ENCODE results near the gene MKLN1.
"Not testable (repeated sequence)": the region's sequence is repeated elsewhere in the genome, so short reads cannot be mapped to it uniquely, and the experiment has no call there.

MKLN1 gene

GRCh38 chr7:131424219-131424822, 96.6 kb downstream of the MKLN1 start:
- no peak for TF ChIP-seq POLR2AphosphoS5 (IDR thresholded peaks at IDR 0.05; ENCODE audit: low read depth, low read length)
- no peak for TF ChIP-seq POLR2A (IDR thresholded peaks at IDR 0.05; ENCODE audit: low read depth, low read length)
- peak; percentile 67 for FAIRE-seq
- DNase-seq (ENCODE audit: insufficient read length): no peak

- FAIRE-seq (no peak), DNase-seq (ENCODE audit: insufficient read length) (no peak)
Observed at GRCh38 chr7:131425992-131426391, 98.3 kb downstream of the MKLN1 start.

GRCh38 chr7:131430826-131431225, 103.2 kb downstream of the MKLN1 start:
- not testable (repeated sequence) for FAIRE-seq

More at GRCh38 chr7:131425992-131426391, 98.3 kb downstream of the MKLN1 start:
- TF ChIP-seq POLR2AphosphoS5 (IDR thresholded peaks at IDR 0.05; ENCODE audit: low read depth, low read length): no peak
- TF ChIP-seq TAF1 (IDR thresholded peaks at IDR 0.05; ENCODE audit: borderline replicate concordance, low read depth, low read length): no peak
- TF ChIP-seq POLR2A (IDR thresholded peaks at IDR 0.05; ENCODE audit: low read depth, low read length): no peak

GRCh38 chr7:131431289-131431688, 103.6 kb downstream of the MKLN1 start:
- FAIRE-seq: no peak
- TF ChIP-seq TAF1 (IDR thresholded peaks at IDR 0.05; ENCODE audit: borderline replicate concordance, low read depth, low read length) (no peak), POLR2A (IDR thresholded peaks at IDR 0.05; ENCODE audit: low read depth, low read length) (no peak), POLR2AphosphoS5 (IDR thresholded peaks at IDR 0.05; ENCODE audit: low read depth, low read length) (no peak)
- no peak for DNase-seq (ENCODE audit: insufficient read length)

More at GRCh38 chr7:131430826-131431225, 103.2 kb downstream of the MKLN1 start:
- DNase-seq (ENCODE audit: insufficient read length): not testable (repeated sequence)

- no peak for TF ChIP-seq POLR2AphosphoS5 (IDR thresholded peaks at IDR 0.05; ENCODE audit: low read depth, low read length)
- TF ChIP-seq POLR2A (IDR thresholded peaks at IDR 0.05; ENCODE audit: low read depth, low read length): no peak
- TF ChIP-seq TAF1 (IDR thresholded peaks at IDR 0.05; ENCODE audit: borderline replicate concordance, low read depth, low read length): no peak
- DNase-seq (ENCODE audit: insufficient read length): no peak
- no peak for FAIRE-seq
Observed at GRCh38 chr7:131431756-131432155, 104.1 kb downstream of the MKLN1 start.

- FAIRE-seq: no peak
- no peak for DNase-seq (ENCODE audit: insufficient read length)
- TF ChIP-seq POLR2A (IDR thresholded peaks at IDR 0.05; ENCODE audit: low read depth, low read length) (no peak), POLR2AphosphoS5 (IDR thresholded peaks at IDR 0.05; ENCODE audit: low read depth, low read length) (no peak), TAF1 (IDR thresholded peaks at IDR 0.05; ENCODE audit: borderline replicate concordance, low read depth, low read length) (no peak)
Observed at GRCh38 chr7:131436384-131436783, 108.7 kb downstream of the MKLN1 start.

- TF ChIP-seq TAF1 (IDR thresholded peaks at IDR 0.05; ENCODE audit: borderline replicate concordance, low read depth, low read length) (no peak), POLR2AphosphoS5 (IDR thresholded peaks at IDR 0.05; ENCODE audit: low read depth, low read length) (no peak), POLR2A (IDR thresholded peaks at IDR 0.05; ENCODE audit: low read depth, low read length) (no peak)
- DNase-seq (ENCODE audit: insufficient read length): no peak
- no peak for FAIRE-seq
Observed at GRCh38 chr7:131438969-131439368, 111.3 kb downstream of the MKLN1 start.

GRCh38 chr7:131443496-131443895, 115.8 kb downstream of the MKLN1 start:
- no peak for DNase-seq (ENCODE audit: insufficient read length)
- no peak for TF ChIP-seq TAF1 (IDR thresholded peaks at IDR 0.05; ENCODE audit: borderline replicate concordance, low read depth, low read length)
- no peak for TF ChIP-seq POLR2A (IDR thresholded peaks at IDR 0.05; ENCODE audit: low read depth, low read length)
- no peak for TF ChIP-seq POLR2AphosphoS5 (IDR thresholded peaks at IDR 0.05; ENCODE audit: low read depth, low read length)
- FAIRE-seq: no peak

- FAIRE-seq (no peak), DNase-seq (ENCODE audit: insufficient read length) (no peak)
- TF ChIP-seq POLR2A (IDR thresholded peaks at IDR 0.05; ENCODE audit: low read depth, low read length) (no peak), TAF1 (IDR thresholded peaks at IDR 0.05; ENCODE audit: borderline replicate concordance, low read depth, low read length) (no peak), POLR2AphosphoS5 (IDR thresholded peaks at IDR 0.05; ENCODE audit: low read depth, low read length) (no peak)
Observed at GRCh38 chr7:131444683-131445082, 117.0 kb downstream of the MKLN1 start.

- FAIRE-seq (no peak), DNase-seq (ENCODE audit: insufficient read length) (no peak)
- TF ChIP-seq POLR2A (IDR thresholded peaks at IDR 0.05; ENCODE audit: low read depth, low read length) (no peak), POLR2AphosphoS5 (IDR thresholded peaks at IDR 0.05; ENCODE audit: low read depth, low read length) (no peak), TAF1 (IDR thresholded peaks at IDR 0.05; ENCODE audit: borderline replicate concordance, low read depth, low read length) (no peak)
Observed at GRCh38 chr7:131449373-131449902, 121.8 kb downstream of the MKLN1 start.

GRCh38 chr7:131454498-131454897, 126.8 kb downstream of the MKLN1 start:
- TF ChIP-seq TAF1 (IDR thresholded peaks at IDR 0.05; ENCODE audit: borderline replicate concordance, low read depth, low read length): no peak
- no peak for TF ChIP-seq POLR2A (IDR thresholded peaks at IDR 0.05; ENCODE audit: low read depth, low read length)
- no peak for TF ChIP-seq POLR2AphosphoS5 (IDR thresholded peaks at IDR 0.05; ENCODE audit: low read depth, low read length)
- DNase-seq (ENCODE audit: insufficient read length): no peak
- FAIRE-seq: no peak

GRCh38 chr7:131455001-131455400, 127.3 kb downstream of the MKLN1 start:
- FAIRE-seq (no peak), DNase-seq (ENCODE audit: insufficient read length) (no peak)
- TF ChIP-seq POLR2A (IDR thresholded peaks at IDR 0.05; ENCODE audit: low read depth, low read length) (no peak), POLR2AphosphoS5 (IDR thresholded peaks at IDR 0.05; ENCODE audit: low read depth, low read length) (no peak), TAF1 (IDR thresholded peaks at IDR 0.05; ENCODE audit: borderline replicate concordance, low read depth, low read length) (no peak)

Measured in GM12892 (cell line).